SK-N-SH (cell line): ENCODE data around the gene DENND10. TPM values are rescaled to one million over a fixed set of nuclear protein-coding genes. Genes with fewer than 3 reads are reported as not detected.

Experiments used
- CTCF ChIA-PET: fragments of 300-600, 350-600 bp; formaldehyde crosslinking; extraction: SDS; loops from one replicate; lab custom pipeline; 2021; lab: Yijun Ruan, JAX
- POLR2A ChIA-PET: fragments of 350-600 bp; sonication (Branson Sonifier 250); formaldehyde crosslinking; extraction: SDS; loops from one replicate; lab custom pipeline; 2020; ENCODE audit warnings: antibody characterized with exemption, inconsistent platforms; lab: Yijun Ruan, JAX
- DNase-seq: peaks from one replicate; pipeline ENCODE4 v3.0.0; 2012
- H2AFZ ChIP-seq: fragments of 200-600 bp; sonication (generic); 2 replicates; pipeline ENCODE4 v1.8.1; 2016; ENCODE audit warnings: antibody characterized with exemption, mild to moderate bottlenecking, low read depth
- H3F3A ChIP-seq: fragments of 200-600 bp; sonication (generic); replicated peaks from 2 replicates; pipeline ENCODE3; 2016; ENCODE audit warnings: antibody characterized with exemption, mild to moderate bottlenecking; ENCODE audit not compliant: insufficient read depth
- H3K27ac ChIP-seq, 2 experiments: fragments of 200-500 bp in 1 of 2; fragments of 200-600 bp in 1 of 2; sonication (Bioruptor generic) in 1 of 2; sonication (generic), shearing (Covaris generic) in 1 of 2; 2 replicates each; pipeline versions ENCODE4 v1.5.1 to v1.6.1; 2014 to 2016; ENCODE audit warnings: low read depth in 2 of 2, inconsistent platforms in 1 of 2, low read length in 1 of 2, mild to moderate bottlenecking in 1 of 2, mixed read lengths in 1 of 2
- H3K27me3 ChIP-seq: fragments of 200-600 bp; sonication (generic), shearing (Covaris generic); 2 replicates; pipeline ENCODE4 v1.6.1; 2016; ENCODE audit warnings: mixed run types; ENCODE audit not compliant: insufficient read depth
- H3K36me3 ChIP-seq, 2 experiments: fragments of 200-500 bp in 1 of 2; fragments of 200-600 bp in 1 of 2; sonication (Bioruptor generic) in 1 of 2; sonication (generic) in 1 of 2; replicated peaks in 1 of 2; 2 replicates each; pipeline versions ENCODE3 to v1.5.1; 2014 to 2016; ENCODE audit warnings: low read length in 1 of 2, mild to moderate bottlenecking in 1 of 2; ENCODE audit not compliant: insufficient read depth in 2 of 2, control insufficient read depth in 1 of 2
- H3K4me1 ChIP-seq, 2 experiments: fragments of 200-500 bp in 1 of 2; fragments of 200-600 bp in 1 of 2; sonication (Bioruptor generic) in 1 of 2; sonication (generic), shearing (Covaris generic) in 1 of 2; 2 replicates each; pipeline versions ENCODE4 v1.5.1 to v1.6.1; 2014 to 2016; ENCODE audit warnings: low read depth in 1 of 2, low read length in 1 of 2, mixed run types in 1 of 2; ENCODE audit not compliant: insufficient read depth in 2 of 2, control insufficient read depth in 1 of 2
- H3K4me2 ChIP-seq: fragments of 200-600 bp; sonication (generic), shearing (Covaris generic); 2 replicates; pipeline ENCODE4 v1.6.1; 2017; ENCODE audit warnings: mixed run types
- H3K4me3 ChIP-seq, 2 experiments: fragments of 200-500 bp in 1 of 2; fragments of 200-600 bp in 1 of 2; sonication (Bioruptor generic) in 1 of 2; sonication (generic), shearing (Covaris generic) in 1 of 2; 2 replicates each; pipeline versions ENCODE4 v1.5.1 to v1.8.1; 2014 to 2016; ENCODE audit warnings: low read depth in 2 of 2, inconsistent platforms in 1 of 2, low read length in 1 of 2, mild to moderate bottlenecking in 1 of 2, mixed read lengths in 1 of 2, moderate library complexity in 1 of 2
- H3K79me2 ChIP-seq: fragments of 200-600 bp; sonication (generic); 2 replicates; pipeline ENCODE4 v1.8.1; 2017; ENCODE audit warnings: mild to moderate bottlenecking; ENCODE audit not compliant: insufficient read depth
- H3K9ac ChIP-seq: fragments of 200-600 bp; sonication (generic); 2 replicates; pipeline ENCODE4 v1.6.1; 2017; ENCODE audit warnings: mixed run types
- H3K9me2 ChIP-seq: fragments of 200-600 bp; sonication (generic); 2 replicates; pipeline ENCODE4 v1.6.1; 2017; ENCODE audit warnings: mixed run types
- H3K9me3 ChIP-seq: fragments of 200-600 bp; sonication (generic); 2 replicates; pipeline ENCODE4 v1.6.1; 2017; ENCODE audit warnings: mixed run types, mild to moderate bottlenecking, moderate library complexity
- H4K20me1 ChIP-seq: fragments of 200-600 bp; sonication (generic); 2 replicates; pipeline ENCODE4 v1.6.1; 2017; ENCODE audit warnings: mild to moderate bottlenecking, mixed run types; ENCODE audit not compliant: insufficient read depth
- CHD2 ChIP-seq: fragments of 150-350 bp; IDR thresholded peaks from 2 replicates; pipeline ENCODE4 v1.6.1; 2018; ENCODE audit warnings: low read length; ENCODE audit not compliant: partially characterized antibody
- ELF1 ChIP-seq: IDR thresholded peaks from 2 replicates; pipeline ENCODE4 v1.4.0; 2012
- EZH2phosphoT487 ChIP-seq: fragments of 200-600 bp; sonication (generic); IDR thresholded peaks from 2 replicates; pipeline ENCODE4 v1.6.1; 2017; ENCODE audit warnings: low read depth, mixed run types, mild to moderate bottlenecking, antibody characterized with exemption, moderate library complexity, borderline replicate concordance
- FOSL2 ChIP-seq: IDR thresholded peaks from 2 replicates; pipeline ENCODE4 v1.4.0; 2012; ENCODE audit warnings: low read depth, mild to moderate bottlenecking, moderate library complexity, borderline replicate concordance
- FOXM1 ChIP-seq: IDR thresholded peaks from 2 replicates; pipeline ENCODE4 v1.4.0; 2012; ENCODE audit warnings: low read depth, mild to moderate bottlenecking
- GATA2 ChIP-seq: sonication (generic); formaldehyde crosslinking; IDR thresholded peaks from 2 replicates; pipeline ENCODE4 v1.5.0; 2020; ENCODE audit warnings: mild to moderate bottlenecking, missing genetic modification reagents
- IRF3 ChIP-seq: fragments of 150-350 bp; IDR thresholded peaks from 2 replicates; pipeline ENCODE4 v1.6.1; 2016; ENCODE audit warnings: mild to moderate bottlenecking, low read depth, low read length
- MEF2A ChIP-seq: IDR thresholded peaks from 2 replicates; pipeline ENCODE4 v1.4.0; 2012; ENCODE audit warnings: low read depth, borderline replicate concordance
- MXI1 ChIP-seq: IDR thresholded peaks from 2 replicates; pipeline ENCODE4 v1.6.1; 2012; ENCODE audit warnings: mild to moderate bottlenecking, low read depth, low read length, improper control_type of control experiment
- NRF1 ChIP-seq: IDR thresholded peaks from 2 replicates; pipeline ENCODE4 v1.6.1; 2012; ENCODE audit warnings: low read depth, mild to moderate bottlenecking, low read length
- POLR2AphosphoS5 ChIP-seq: IDR thresholded peaks from 2 replicates; pipeline ENCODE4 v1.6.1; 2012; ENCODE audit warnings: low read depth, low read length
- RAD21 ChIP-seq: IDR thresholded peaks from 2 replicates; pipeline ENCODE4 v1.6.1; 2012; ENCODE audit warnings: mild to moderate bottlenecking, low read length
- RCOR1 ChIP-seq: fragments of 150-350 bp; IDR thresholded peaks from 2 replicates; pipeline ENCODE4 v1.6.1; 2017; ENCODE audit warnings: antibody characterized with exemption, low read length
- REST ChIP-seq: IDR thresholded peaks from 2 replicates; pipeline ENCODE4 v1.6.1; 2012; ENCODE audit warnings: mild to moderate bottlenecking, low read depth, low read length, moderate library complexity
- RFX5 ChIP-seq: IDR thresholded peaks from 2 replicates; pipeline ENCODE4 v1.6.1; 2012; ENCODE audit warnings: mild to moderate bottlenecking, improper control_type of control experiment, low read length
- SIN3A ChIP-seq: IDR thresholded peaks from 2 replicates; pipeline ENCODE4 v1.6.1; 2012; ENCODE audit warnings: low read depth, mild to moderate bottlenecking, low read length, moderate library complexity, borderline replicate concordance
- TAF1 ChIP-seq: IDR thresholded peaks from 2 replicates; pipeline ENCODE4 v1.6.1; 2012; ENCODE audit warnings: low read depth, mild to moderate bottlenecking, low read length, moderate library complexity, borderline replicate concordance
- TEAD4 ChIP-seq: IDR thresholded peaks from 2 replicates; pipeline ENCODE4 v1.4.0; 2012; ENCODE audit warnings: mild to moderate bottlenecking, borderline replicate concordance; ENCODE audit not compliant: insufficient read depth
- WGBS: methylation state at CpG from one replicate; pipeline ENCODE4 v1.1.6; 2017; ENCODE audit warnings: low lambda C conversion rate; 5-methylcytosine and 5-hydroxymethylcytosine counted together
- polyA plus RNA-seq, 3 experiments: library from polyadenylated mRNA; depleted of rRNA; stranded (reverse); fragments of >200 nt; gene quantifications; 2 replicates each; pipeline ENCODE4 v1.2.3, GENCODE V29; 2012

DENND10 gene
- polyA plus RNA-seq, 1 of the 3 experiments (the other 2 are of a cell fraction) = 48.4 TPM

- TF ChIP-seq IRF3 (no peak), CHD2 (no peak), POLR2AphosphoS5 (no peak), EZH2phosphoT487 (no peak), RFX5 (no peak), RAD21 (no peak)
These were observed 42.6 kb upstream of the DENND10 start (continued) for GRCh38 chr10:119061352-119061751.

GRCh38 chr10:119061926-119062325 lies 42.0 kb upstream of the DENND10 start:
- Histone ChIP-seq H3K27ac (no peak overlapping the region), H3K9me2 (no peaks in the 10 kb centered on the region), H3F3A (peaks cover 11% of the 10 kb centered on the region), H4K20me1 (peaks cover 39% of the 10 kb centered on the region), H3K9ac (no peak overlapping the region), H3K9me3 (no peaks in the 10 kb centered on the region), H3K27me3 (no peaks in the 10 kb centered on the region), H3K36me3 (peaks cover 76 to 95% of the 10 kb centered on the region in 2 experiments), H3K79me2 (peaks cover 98% of the 10 kb centered on the region), H2AFZ (no peak overlapping the region), H3K4me2 (no peak overlapping the region), H3K4me3 (no peak overlapping the region), H3K4me1 (no peaks in the 10 kb centered on the region)
- ChIA-PET POLR2A (no interaction called here), CTCF (no interaction called here)
- DNase-seq = no peak
- 99% methylated on average over 2 of the region's 2 CpGs for WGBS
- TF ChIP-seq EZH2phosphoT487 (no peak), IRF3 (no peak), POLR2AphosphoS5 (no peak), RAD21 (no peak)

- WGBS = 97% methylated on average over 9 of the region's 9 CpGs
- Histone ChIP-seq H3K4me3 (no peak overlapping the region), H3F3A (peaks cover 14% of the 10 kb centered on the region), H3K9ac (no peak overlapping the region), H3K27me3 (no peaks in the 10 kb centered on the region), H2AFZ (no peak overlapping the region), H3K79me2 (peaks cover 100% of the 10 kb centered on the region), H3K4me1 (0 out of 4 replicates have a peak, but pooled peaks cover 0 to 7% of the 10 kb centered on the region in 2 experiments), H3K9me3 (no peaks in the 10 kb centered on the region), H3K9me2 (no peaks in the 10 kb centered on the region), H3K27ac (no peak overlapping the region), H4K20me1 (peaks cover 82% of the 10 kb centered on the region), H3K4me2 (no peak overlapping the region), H3K36me3 (peaks cover 58 to 83% of the 10 kb centered on the region in 2 experiments)
- DNase-seq = no peak
- CTCF ChIA-PET = no interaction called here
- POLR2A ChIA-PET = no interaction called here
- TF ChIP-seq POLR2AphosphoS5 = no peak
- no peak for TF ChIP-seq TEAD4
- TF ChIP-seq MXI1 = no peak
- no peak for TF ChIP-seq SIN3A
- no peak for TF ChIP-seq TAF1
- no peak for TF ChIP-seq ELF1
- no peak for TF ChIP-seq FOSL2
- TF ChIP-seq FOXM1 = no peak
- no peak for TF ChIP-seq MEF2A
- TF ChIP-seq EZH2phosphoT487 = no peak
- TF ChIP-seq RFX5 = no peak
- no peak for TF ChIP-seq NRF1
- no peak for TF ChIP-seq REST
- no peak for TF ChIP-seq RCOR1
- no peak for TF ChIP-seq GATA2 (CRISPR knock-in tag)
These were observed 33.3 kb upstream of the DENND10 start for GRCh38 chr10:119070395-119071165.
